ENCODE measurements around the gene HMX3. TPM values are rescaled to one million over a fixed set of nuclear protein-coding genes. Genes with fewer than 3 reads are reported as not detected.

HMX3 gene
- total and polyA plus RNA-seq, 2 of the 13 experiments (the other 11 are each of a cell fraction or from before 2014, with no cell fraction given): not detected

DNA sequence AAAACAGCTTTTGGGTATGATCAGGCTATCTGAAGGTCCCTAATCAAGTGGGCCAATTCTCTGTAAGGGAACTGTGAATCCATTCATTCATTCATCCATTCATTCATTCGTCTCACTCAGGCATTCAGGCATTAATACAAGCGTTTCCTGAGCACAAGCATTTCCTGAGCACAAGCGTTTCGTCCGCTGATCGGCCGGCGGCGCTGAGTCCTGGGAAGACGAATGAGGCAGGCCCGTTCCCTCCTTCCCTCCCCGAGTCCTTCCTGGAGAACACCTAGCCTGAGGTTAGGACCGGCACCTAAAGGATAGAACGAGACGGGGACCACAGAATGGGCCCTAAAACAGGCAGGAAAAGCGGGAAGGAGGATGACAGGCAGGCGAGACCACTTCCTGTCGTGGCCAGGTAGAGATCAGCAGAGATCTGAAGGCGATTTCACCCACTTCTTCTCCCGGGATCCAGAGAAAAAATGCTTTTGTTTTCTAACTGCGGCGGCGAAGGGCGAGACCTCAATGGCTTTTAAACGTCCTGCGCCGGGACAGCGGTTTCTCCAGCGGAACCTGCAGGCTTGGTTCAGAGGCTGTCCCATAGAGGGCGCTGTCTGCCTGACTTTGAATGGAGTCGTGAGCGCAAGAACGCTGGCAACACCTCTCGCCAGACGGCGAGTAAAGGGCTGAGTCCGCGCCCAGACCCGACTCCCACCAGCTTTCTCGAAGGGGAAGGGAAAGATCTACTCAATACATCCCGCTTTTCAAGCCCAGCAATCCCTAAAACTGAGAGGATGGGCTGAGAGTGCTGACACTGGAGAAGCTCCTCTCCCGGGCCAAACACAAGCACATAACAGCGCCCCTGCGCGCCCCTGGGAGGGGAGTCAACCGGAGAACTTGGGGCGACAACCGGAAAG, 2.9 kb upstream of the HMX3 start (continued):
- TF ChIP-seq HNF1B (CRISPR knock-in tag; IDR thresholded peaks at IDR 0.05) (no peak), CENPX (CRISPR knock-in tag; IDR thresholded peaks at IDR 0.05) (no peak), SRSF9 (IDR thresholded peaks at IDR 0.05; ENCODE audit: borderline replicate concordance, insufficient read depth, low read depth, low read length, poor library complexity, severe bottlenecking) (no peak), CBX5 (CRISPR knock-in tag; IDR thresholded peaks at IDR 0.05; ENCODE audit: borderline replicate concordance) (no peak), REST (IDR thresholded peaks at IDR 0.05; ENCODE audit: borderline replicate concordance in 1 of 2, low read depth in 1 of 2, low read length in 2 of 2) (no peak), ZNF691 (CRISPR knock-in tag; IDR thresholded peaks at IDR 0.05; ENCODE audit: borderline replicate concordance, low read depth) (no peak), ADNP (CRISPR knock-in tag; IDR thresholded peaks at IDR 0.05) (no peak), NFE2 (CRISPR knock-in tag; IDR thresholded peaks at IDR 0.05) (no peak), CBX1 (IDR thresholded peaks at IDR 0.05; ENCODE audit: low read depth) (no peak), ZNF629 (CRISPR knock-in tag; conservative IDR thresholded peaks at IDR 0.05) (no peak), ZNF570 (CRISPR knock-in tag; IDR thresholded peaks at IDR 0.05; ENCODE audit: borderline replicate concordance) (no peak), ETV5 (CRISPR knock-in tag; IDR thresholded peaks at IDR 0.05; ENCODE audit: borderline replicate concordance) (no peak), ZNF12 (CRISPR knock-in tag; IDR thresholded peaks at IDR 0.05) (0 out of 2 replicates have a peak, but pooled peaks have one; percentile 20), SPEN (CRISPR knock-in tag; IDR thresholded peaks at IDR 0.05; ENCODE audit: low read depth) (no peak), AGO2 (optimal IDR thresholded peaks at IDR 0.05; ENCODE audit: low read depth, low read length) (no peak), ZNF101 (CRISPR knock-in tag; IDR thresholded peaks at IDR 0.05; ENCODE audit: borderline replicate concordance, low read depth) (no peak)
- TF ChIP-seq, protein P1, sequence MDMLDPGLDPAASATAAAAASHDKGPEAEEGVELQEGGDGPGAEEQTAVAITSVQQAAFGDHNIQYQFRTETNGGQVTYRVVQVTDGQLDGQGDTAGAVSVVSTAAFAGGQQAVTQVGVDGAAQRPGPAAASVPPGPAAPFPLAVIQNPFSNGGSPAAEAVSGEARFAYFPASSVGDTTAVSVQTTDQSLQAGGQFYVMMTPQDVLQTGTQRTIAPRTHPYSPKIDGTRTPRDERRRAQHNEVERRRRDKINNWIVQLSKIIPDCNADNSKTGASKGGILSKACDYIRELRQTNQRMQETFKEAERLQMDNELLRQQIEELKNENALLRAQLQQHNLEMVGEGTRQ (IDR thresholded peaks at IDR 0.05; ENCODE audit: low read depth, low read length): no peak
- TF ChIP-seq, protein P1 (CRISPR knock-in tag; IDR thresholded peaks at IDR 0.05; ENCODE audit: borderline replicate concordance): no peak
- TF ChIP-seq, protein P2, sequence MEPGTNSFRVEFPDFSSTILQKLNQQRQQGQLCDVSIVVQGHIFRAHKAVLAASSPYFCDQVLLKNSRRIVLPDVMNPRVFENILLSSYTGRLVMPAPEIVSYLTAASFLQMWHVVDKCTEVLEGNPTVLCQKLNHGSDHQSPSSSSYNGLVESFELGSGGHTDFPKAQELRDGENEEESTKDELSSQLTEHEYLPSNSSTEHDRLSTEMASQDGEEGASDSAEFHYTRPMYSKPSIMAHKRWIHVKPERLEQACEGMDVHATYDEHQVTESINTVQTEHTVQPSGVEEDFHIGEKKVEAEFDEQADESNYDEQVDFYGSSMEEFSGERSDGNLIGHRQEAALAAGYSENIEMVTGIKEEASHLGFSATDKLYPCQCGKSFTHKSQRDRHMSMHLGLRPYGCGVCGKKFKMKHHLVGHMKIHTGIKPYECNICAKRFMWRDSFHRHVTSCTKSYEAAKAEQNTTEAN (CRISPR knock-in tag; conservative IDR thresholded peaks at IDR 0.05): no peak
